ENCODE results near the gene C1orf159.
"Not testable (repeated sequence)": the region's sequence is repeated elsewhere in the genome, so short reads cannot be mapped to it uniquely, and the experiment has no call there.

The C1orf159 gene

DNA sequence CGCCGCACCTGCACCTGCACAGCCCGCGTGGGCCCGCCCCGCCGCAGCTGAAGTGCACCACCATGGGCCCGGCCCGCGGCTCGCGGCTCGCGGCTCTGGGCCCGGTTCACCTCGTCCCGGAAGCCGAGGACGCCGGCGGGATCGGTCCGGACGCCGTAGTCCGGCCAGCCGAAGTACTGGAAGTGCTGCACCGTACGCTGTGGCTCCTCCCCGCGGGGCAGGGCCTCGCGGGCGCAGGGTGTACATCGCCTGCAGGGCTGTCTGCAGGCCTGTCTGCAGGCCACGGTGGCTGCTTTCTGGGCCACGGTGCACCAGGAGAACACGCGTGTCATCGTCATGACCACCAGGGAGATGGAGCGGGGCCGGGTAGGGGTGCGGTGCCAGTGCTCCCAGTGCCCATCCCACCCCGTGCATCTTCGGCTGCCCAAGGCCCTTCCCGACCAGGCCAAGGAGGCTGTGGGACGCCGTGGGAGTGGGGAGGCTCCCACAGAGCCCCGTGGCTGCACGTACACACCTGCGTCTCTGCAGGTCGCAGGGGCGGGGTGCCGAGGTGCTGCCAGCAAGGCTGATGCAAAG lies 48.5 kb downstream of the C1orf159 start:
- DNase-seq (ENCODE audit: low spot score), result no peak

GRCh38 chr1:1066403-1067283 lies 49.2 kb downstream of the C1orf159 start:
- no peak for DNase-seq (ENCODE audit: low spot score)

GRCh38 chr1:1065940-1066304 lies 50.0 kb downstream of the C1orf159 start:
- not testable (repeated sequence) for DNase-seq (ENCODE audit: low spot score)

DNA sequence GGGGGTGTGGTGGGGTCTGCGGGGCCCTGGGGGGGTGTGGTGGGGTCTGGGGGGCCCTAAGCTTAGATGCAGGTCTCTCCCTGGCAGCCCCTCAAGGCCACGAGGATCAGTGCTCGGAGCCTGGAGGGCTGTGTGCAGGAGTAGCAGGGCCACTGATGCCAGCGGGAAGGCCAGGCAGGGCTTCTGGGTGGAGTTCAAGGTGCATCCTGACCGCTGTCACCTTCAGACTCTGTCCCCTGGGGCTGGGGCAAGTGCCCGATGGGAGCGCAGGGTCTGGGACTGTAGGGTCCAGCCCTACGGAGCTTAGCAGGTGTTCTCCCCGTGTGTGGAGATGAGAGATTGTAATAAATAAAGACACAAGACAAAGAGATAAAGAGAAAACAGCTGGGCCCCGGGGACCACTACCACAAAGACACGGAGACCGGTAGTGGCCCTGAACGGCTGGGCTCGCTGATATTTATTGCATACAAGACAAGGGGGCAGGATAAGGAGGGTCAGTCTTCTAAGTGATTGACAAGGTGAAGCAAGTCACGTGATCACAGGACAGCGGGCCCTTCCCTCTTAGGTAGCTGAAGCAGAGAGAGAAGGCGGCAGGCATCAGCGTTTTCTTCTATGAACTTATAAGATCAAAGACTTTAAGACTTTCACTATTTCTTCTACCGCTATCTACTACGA lies 50.5 kb downstream of the C1orf159 start:
- no peak for DNase-seq (ENCODE audit: low spot score)

GRCh38 chr1:1063945-1064831 lies 51.7 kb downstream of the C1orf159 start:
- DNase-seq (ENCODE audit: low spot score), result no peak

- DNase-seq (ENCODE audit: low spot score), result no peak
Observed at GRCh38 chr1:1063261-1063944, 52.5 kb downstream of the C1orf159 start.

GRCh38 chr1:1062348-1063163 lies 53.3 kb downstream of the C1orf159 start:
- DNase-seq (ENCODE audit: low spot score), result no peak

DNA sequence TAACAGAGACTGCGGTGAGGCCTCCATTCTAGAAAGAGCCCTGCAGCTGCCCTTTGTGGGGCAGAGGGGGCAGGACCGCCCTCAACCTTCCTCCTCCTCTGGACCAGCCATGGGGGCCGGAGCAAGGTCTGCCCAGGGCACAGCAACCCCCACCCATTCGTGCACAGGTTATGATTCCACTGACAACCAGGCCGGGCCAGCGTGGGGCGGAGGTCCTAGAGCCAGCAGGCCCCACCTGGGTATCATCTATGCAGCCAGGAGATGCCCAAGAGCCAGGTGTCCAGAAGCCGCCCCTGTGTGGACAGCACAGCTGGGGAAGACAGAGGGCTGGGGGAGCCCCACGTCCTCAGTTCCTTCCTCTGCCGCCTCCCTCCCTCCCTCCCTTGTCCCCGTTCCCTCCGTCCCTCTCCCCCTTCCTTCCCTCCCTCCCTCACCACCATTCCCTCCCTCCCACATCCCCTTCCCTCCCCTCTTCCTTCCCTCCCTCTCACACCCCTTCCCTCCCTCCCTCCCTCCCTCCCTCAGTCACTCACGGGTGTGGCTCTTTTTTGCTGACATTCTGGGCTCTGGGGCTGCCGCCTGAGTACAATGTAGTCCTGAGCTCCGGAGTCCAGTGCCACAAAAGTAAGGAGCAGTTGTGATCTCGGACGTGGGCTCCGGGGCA lies 54.1 kb downstream of the C1orf159 start:
- DNase-seq (ENCODE audit: low spot score), result no peak

DNA sequence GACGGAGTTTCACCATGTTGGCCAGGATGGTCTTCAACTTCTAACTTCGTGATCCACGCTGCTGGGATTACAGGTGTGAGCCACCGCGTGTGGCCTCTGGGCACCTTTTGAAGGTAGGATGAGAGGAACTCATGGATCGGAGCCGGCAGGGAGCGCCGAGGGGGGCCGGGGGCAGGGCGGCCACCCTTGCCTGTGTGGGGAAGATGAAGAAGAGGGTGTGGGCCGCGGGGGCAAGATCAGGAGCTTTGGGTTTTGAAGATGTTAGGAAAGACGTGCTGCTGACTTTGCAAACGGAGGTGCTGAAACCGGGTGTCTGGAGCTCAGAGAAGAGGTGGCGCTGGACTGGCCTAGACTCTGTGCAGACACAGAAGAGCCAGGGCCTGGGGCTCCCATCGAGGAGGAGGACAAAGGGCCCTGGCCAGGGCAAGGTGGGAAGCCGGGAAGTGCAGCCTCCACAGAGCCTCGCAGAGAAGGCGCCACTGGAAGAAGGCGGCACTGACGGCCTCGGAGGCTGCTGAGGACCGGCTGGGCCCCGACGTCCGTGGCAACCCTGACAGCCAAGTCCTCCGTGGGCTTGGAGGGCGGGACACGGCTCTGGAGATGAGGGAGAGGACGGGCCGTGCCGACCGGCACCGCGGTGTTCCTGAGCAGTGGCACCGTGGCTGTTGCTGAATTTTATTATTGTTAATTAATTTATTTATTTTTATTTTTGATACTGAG lies 55.4 kb downstream of the C1orf159 start:
- no peak for DNase-seq (ENCODE audit: low spot score)

DNA sequence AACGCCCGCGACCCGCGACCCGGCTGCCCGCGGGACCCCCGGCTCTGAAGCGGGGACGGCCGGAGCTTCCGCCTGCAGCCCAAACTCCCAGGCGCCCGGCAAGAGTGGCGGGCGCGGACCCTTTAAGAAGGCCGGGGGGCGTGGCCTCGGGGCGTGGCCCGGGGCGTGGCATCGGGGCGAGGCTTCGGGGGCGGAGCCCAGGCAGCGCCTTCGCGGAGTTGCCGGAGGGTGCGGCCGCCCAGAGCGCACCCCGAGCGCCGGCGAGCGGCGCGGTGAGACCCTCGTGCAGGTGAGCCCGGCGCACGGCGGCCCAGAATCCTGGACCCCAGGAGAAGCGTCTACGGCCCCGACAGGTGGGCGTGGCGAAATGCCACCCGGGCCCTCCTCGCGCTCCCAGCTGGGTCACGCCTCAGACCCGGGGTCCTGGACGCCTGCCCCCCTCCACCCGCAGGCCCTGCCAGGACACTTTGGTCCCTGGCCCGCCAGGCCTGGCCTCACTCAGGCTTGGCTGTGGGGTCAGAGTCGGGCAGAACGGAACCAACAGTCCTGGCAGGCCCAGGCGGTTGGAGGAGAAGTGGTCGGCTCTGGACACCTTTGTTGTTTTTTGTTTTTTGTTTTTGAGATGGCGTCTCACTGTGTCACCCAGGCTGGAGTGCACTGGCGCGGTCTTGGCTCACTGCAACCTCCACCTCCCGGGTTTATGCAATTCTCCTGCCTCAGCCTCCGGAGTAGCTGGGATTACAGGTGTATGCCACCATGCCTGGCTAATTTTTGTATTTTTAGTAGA lies 56.2 kb downstream of the C1orf159 start:
- no peak for DNase-seq (ENCODE audit: low spot score)

DNA sequence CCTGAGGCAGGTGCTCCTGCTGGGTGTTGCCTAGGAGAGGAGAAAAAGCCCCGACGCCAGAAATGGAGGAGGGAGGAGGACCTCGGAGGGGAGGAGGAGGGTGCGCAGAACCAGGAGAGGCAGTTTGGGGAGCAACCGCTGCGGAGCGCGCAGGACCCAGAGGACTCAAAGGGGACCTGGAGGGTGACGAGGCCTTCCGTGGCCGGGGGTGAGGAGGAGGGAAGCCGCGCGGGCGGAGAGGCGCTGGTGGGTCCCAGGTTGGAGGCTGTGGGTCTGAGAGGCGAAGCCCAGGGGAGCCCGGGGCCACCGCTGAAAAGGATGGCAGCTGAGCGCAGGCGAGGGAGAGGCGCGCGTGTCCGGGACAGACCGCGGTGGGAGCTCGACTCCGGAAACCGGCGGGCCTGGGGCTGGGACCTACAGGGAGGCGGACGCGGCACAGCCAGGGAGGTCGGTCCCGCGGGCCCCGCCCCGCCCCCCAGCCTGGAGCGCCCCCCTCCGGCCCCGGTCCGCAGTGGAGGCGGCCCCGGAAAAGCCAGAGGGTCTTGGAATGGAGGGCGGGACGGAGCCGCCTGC lies 56.9 kb downstream of the C1orf159 start:
- DNase-seq (ENCODE audit: low spot score), result no peak

DNA sequence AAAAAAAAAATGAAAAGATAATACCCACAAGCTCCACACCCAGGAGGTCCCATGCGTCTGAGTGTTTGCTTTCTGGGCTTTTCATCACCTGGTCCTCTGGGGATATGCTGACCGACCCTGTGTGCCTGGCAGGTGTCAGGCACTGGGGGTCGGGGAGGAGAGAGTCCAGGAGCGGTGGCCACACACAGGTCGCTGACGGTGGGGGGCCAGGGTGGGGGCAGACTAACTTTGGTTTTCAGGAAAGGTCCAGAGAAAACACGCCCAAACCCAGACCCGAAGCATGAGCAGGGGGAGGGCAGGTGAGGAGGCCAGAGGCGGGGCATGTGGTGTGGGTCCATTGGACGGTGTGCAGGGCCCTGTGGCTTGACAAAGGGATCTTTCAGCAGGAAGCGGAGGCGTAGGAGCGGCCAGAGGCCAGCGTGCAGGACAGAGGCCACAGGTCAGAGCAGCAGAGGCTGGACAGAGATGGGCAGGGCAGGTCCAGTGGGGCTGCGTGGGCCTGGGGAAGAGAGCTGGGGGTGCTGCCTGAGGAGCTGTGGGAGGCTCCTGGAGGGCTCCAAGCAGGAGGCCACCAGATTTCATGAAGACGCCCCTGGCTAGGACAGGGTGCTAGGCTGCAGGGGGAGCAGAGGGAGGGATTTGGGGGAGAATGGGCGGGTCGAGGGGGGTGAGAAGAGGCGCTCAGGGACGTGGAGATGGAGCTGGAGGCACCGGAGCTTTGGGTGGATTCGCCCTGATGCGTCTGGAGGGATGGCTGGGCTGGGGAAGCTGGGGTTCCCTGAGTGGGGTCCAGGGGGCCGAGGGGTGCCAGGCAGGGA lies 57.6 kb downstream of the C1orf159 start:
- DNase-seq (ENCODE audit: low spot score), result no peak

GRCh38 chr1:1057769-1058087 lies 58.2 kb downstream of the C1orf159 start:
- DNase-seq (ENCODE audit: low spot score), result not testable (repeated sequence)

DNA sequence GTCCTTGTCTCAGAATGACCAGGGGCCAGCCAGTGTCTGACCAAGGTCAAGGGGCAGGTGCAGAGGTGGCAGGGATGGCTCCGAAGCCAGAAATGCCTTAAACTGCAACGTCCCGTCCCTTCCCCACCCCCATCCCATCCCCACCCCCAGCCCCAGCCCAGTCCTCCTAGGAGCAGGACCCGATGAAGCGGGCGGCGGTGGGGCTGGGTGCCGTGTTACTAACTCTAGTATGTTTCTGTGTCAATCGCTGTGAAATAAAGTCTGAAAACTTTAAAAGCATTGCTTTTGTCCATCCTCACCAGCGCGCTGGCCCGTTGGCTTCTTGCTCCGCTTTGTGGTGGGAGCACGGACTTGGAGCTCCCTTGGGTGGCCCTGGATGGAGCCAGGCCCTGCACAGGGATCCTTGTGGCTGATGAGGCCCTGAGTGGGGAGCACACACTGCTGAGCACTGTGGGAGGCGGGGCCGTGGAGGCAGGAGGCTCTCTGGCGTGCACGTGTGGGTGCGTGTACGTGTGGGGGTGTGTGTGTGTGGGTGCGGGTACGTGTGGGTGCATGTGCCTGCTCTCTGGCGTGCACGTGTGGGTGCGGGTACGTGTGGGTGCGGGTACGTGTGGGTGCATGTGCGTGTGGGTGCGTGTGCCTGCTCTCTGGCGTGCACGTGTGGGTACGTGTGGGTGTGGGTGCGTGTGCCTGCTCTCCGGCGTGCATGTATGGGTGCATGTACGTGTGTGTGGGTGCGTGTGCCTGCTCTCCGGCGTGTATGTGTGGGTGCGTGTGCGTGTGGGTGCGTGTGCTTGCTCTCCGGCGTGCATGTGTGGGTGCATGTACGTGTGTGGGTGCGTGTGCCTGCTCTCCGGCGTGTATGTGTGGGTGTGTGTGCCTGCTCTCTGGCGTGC lies 59.8 kb downstream of the C1orf159 start:
- no peak for DNase-seq (ENCODE audit: low spot score)

GRCh38 chr1:1054971-1055370 lies 60.9 kb downstream of the C1orf159 start:
- no peak for DNase-seq (ENCODE audit: low spot score)

DNA sequence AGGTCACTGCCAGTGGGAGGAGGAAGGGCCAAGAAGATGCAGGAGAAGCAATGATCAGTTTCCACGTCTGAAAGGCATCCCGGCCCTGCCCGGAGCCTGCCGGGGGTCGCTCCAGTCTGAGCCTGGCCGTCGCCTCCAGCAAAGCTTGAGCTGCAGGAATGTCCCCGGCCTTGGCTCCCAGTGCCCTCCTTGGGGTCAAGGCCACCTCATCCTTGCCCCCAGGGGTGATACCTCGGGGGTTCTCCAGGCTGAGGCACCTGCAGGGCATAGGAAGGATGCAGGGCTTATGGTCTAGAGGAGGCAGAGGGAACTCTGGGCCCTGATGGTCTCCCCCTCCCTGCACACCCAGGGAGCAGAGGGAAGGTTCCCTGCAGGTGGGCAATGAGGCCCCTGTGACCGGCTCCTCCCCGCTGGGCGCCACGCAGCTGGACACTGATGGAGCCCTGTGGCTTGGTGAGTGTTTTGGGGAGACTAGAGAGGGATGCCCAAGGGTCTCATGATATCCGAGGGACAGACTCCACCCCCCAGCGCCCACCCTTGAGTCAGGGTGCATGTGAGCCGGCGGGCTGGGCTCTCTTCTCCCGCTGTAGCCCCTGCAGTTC lies 61.7 kb downstream of the C1orf159 start:
- no peak for DNase-seq (ENCODE audit: low spot score)
